H9 (cell line): ENCODE data around the gene ZNF611. TPM values are rescaled to one million over a fixed set of nuclear protein-coding genes. Genes with fewer than 3 reads are reported as not detected.
"Not testable (repeated sequence)": the region's sequence is repeated elsewhere in the genome, so short reads cannot be mapped to it uniquely, and the experiment has no call there.

Experiments
- DNase-seq: peaks from one replicate; pipeline ENCODE4 v3.0.0-alpha.2; 2017
- H2AFZ ChIP-seq: one replicate; pipeline ENCODE4 v1.6.1; 2013; ENCODE audit warnings: mild to moderate bottlenecking, low read length, control low read depth, moderate library complexity
- H2AK5ac ChIP-seq: 2 replicates; pipeline ENCODE4 v1.6.1; 2013; ENCODE audit warnings: low read length, control low read depth, mixed read lengths; ENCODE audit not compliant: insufficient read length
- H2BK120ac ChIP-seq: one replicate; pipeline ENCODE4 v1.6.1; 2013; ENCODE audit warnings: low read depth, mild to moderate bottlenecking, low read length, control low read depth, inconsistent platforms; ENCODE audit not compliant: poor library complexity, severe bottlenecking
- H2BK12ac ChIP-seq: 2 replicates; pipeline ENCODE4 v1.6.1; 2013; ENCODE audit warnings: low read length, control low read depth, mixed read lengths, low read depth; ENCODE audit not compliant: insufficient read length
- H2BK15ac ChIP-seq: 2 replicates; pipeline ENCODE4 v1.6.1; 2013; ENCODE audit warnings: low read depth, low read length, control low read depth
- H2BK20ac ChIP-seq: one replicate; pipeline ENCODE4 v1.6.1; 2013; ENCODE audit warnings: low read depth, mild to moderate bottlenecking, low read length, control low read depth, inconsistent platforms; ENCODE audit not compliant: poor library complexity, severe bottlenecking
- H2BK5ac ChIP-seq: 2 replicates; pipeline ENCODE4 v1.6.1; 2013; ENCODE audit warnings: low read length, control low read depth, mixed read lengths; ENCODE audit not compliant: insufficient read length
- H3K14ac ChIP-seq: 2 replicates; pipeline ENCODE4 v1.6.1; 2013; ENCODE audit warnings: low read length, control low read depth; ENCODE audit not compliant: insufficient read depth
- H3K18ac ChIP-seq: 2 replicates; pipeline ENCODE4 v1.6.1; 2013; ENCODE audit warnings: low read depth, mild to moderate bottlenecking, mixed read lengths, low read length, control low read depth; ENCODE audit not compliant: insufficient read length
- H3K23ac ChIP-seq: 2 replicates; pipeline ENCODE4 v1.6.1; 2013; ENCODE audit warnings: low read length, control low read depth, mixed read lengths, low read depth; ENCODE audit not compliant: insufficient read length
- H3K23me2 ChIP-seq: 2 replicates; pipeline ENCODE4 v1.6.1; 2013; ENCODE audit warnings: low read depth, mild to moderate bottlenecking, mixed read lengths, low read length, control low read depth; ENCODE audit not compliant: insufficient read length, poor library complexity, severe bottlenecking
- H3K27ac ChIP-seq: 2 replicates; pipeline ENCODE4 v1.5.1; 2013; ENCODE audit warnings: low read length, control low read depth, mixed read lengths, low read depth; ENCODE audit not compliant: insufficient read length
- H3K27me3 ChIP-seq: 2 replicates; pipeline ENCODE4 v1.6.1; 2013; ENCODE audit warnings: low read length, control low read depth, inconsistent platforms; ENCODE audit not compliant: insufficient read depth
- H3K4ac ChIP-seq: 2 replicates; pipeline ENCODE4 v1.6.1; 2013; ENCODE audit warnings: low read depth, mild to moderate bottlenecking, control low read depth, inconsistent platforms, low read length, moderate library complexity
- H3K4me1 ChIP-seq: 2 replicates; pipeline ENCODE4 v1.6.1; 2013; ENCODE audit warnings: low read length, control low read depth, inconsistent platforms; ENCODE audit not compliant: insufficient read depth
- H3K4me2 ChIP-seq: 2 replicates; pipeline ENCODE4 v1.6.1; 2013; ENCODE audit warnings: low read length, control low read depth, mixed read lengths; ENCODE audit not compliant: insufficient read length, insufficient read depth
- H3K56ac ChIP-seq: 2 replicates; pipeline ENCODE4 v1.6.1; 2013; ENCODE audit warnings: low read depth, mild to moderate bottlenecking, mixed read lengths, low read length, control low read depth; ENCODE audit not compliant: insufficient read length
- H3K79me1 ChIP-seq: 2 replicates; pipeline ENCODE4 v1.6.1; 2013; ENCODE audit warnings: low read depth, mild to moderate bottlenecking, moderate library complexity, low read length, control low read depth, inconsistent platforms; ENCODE audit not compliant: insufficient read depth, poor library complexity, severe bottlenecking
- H3K79me2 ChIP-seq: 2 replicates; pipeline ENCODE4 v1.6.1; 2013; ENCODE audit warnings: low read length, control low read depth, inconsistent platforms; ENCODE audit not compliant: insufficient read depth
- H3K9ac ChIP-seq: 2 replicates; pipeline ENCODE4 v1.6.1; 2013; ENCODE audit warnings: low read length, control low read depth, mixed read lengths; ENCODE audit not compliant: insufficient read length; ENCODE audit errors: extremely low read depth
- H3K9me3 ChIP-seq: one replicate; pipeline ENCODE4 v1.6.1; 2013; ENCODE audit warnings: low read depth, low read length, inconsistent platforms; ENCODE audit not compliant: control insufficient read depth
- H3T11ph ChIP-seq: one replicate; pipeline ENCODE4 v1.6.1; 2013; ENCODE audit warnings: mild to moderate bottlenecking, low read length, control low read depth, inconsistent platforms
- H4K20me1 ChIP-seq: one replicate; pipeline ENCODE4 v1.6.1; 2013; ENCODE audit not compliant: control insufficient read depth, insufficient read length, insufficient read depth
- H4K5ac ChIP-seq: 2 replicates; pipeline ENCODE4 v1.6.1; 2013; ENCODE audit warnings: low read depth, mild to moderate bottlenecking, mixed read lengths, low read length, control low read depth; ENCODE audit not compliant: insufficient read length
- H4K8ac ChIP-seq: replicated peaks from 2 replicates; pipeline ENCODE4 v1.6.1; 2013; ENCODE audit warnings: low read length, control low read depth, mixed read lengths, low read depth; ENCODE audit not compliant: insufficient read length
- H4K91ac ChIP-seq: 2 replicates; pipeline ENCODE4 v1.6.1; 2013; ENCODE audit warnings: low read depth, mild to moderate bottlenecking, moderate library complexity, mixed read lengths, low read length, control low read depth; ENCODE audit not compliant: insufficient read length
- H3K27ac Mint-ChIP-seq, 3 experiments: 2 replicates in 2 of 3; 3 replicates in 1 of 3; pipeline ENCODE4 v1.8.0; 2020 to 2021; ENCODE audit warnings: mixed read lengths in 3 of 3, mild to moderate bottlenecking in 1 of 3, moderate library complexity in 1 of 3
- H3K27me3 Mint-ChIP-seq: 2 replicates; pipeline ENCODE4 v1.8.0; 2021; ENCODE audit warnings: low read depth, mild to moderate bottlenecking, moderate library complexity, mixed read lengths
- H3K36me3 Mint-ChIP-seq, 3 experiments: 2 replicates in 2 of 3; 3 replicates in 1 of 3; pipeline ENCODE4 v1.8.0; 2020 to 2021; ENCODE audit warnings: low read depth in 3 of 3, mixed read lengths in 3 of 3; ENCODE audit not compliant: insufficient read depth in 1 of 3
- H3K4me1 Mint-ChIP-seq, 2 experiments: 2 replicates each; pipeline ENCODE4 v1.8.0; 2020; ENCODE audit warnings: mixed read lengths in 2 of 2
- H3K4me3 Mint-ChIP-seq, 2 experiments: 2 replicates in 1 of 2; 3 replicates in 1 of 2; pipeline ENCODE4 v1.8.0; 2020 to 2021; ENCODE audit warnings: mild to moderate bottlenecking in 2 of 2, mixed read lengths in 2 of 2, moderate library complexity in 1 of 2
- H3K9me3 Mint-ChIP-seq, 2 experiments: 2 replicates in 1 of 2; 3 replicates in 1 of 2; pipeline ENCODE4 v1.8.0; 2020; ENCODE audit warnings: mild to moderate bottlenecking in 2 of 2, mixed read lengths in 2 of 2, moderate library complexity in 1 of 2
- WGBS: extraction: QIAGEN DNeasy Blood & Tissue Kit; methylation state at CpG from one replicate; pipeline ENCODE4 v1.1.7; 2013; ENCODE audit warnings: missing lambda C conversion rate, low lambda C conversion rate, mixed read lengths; ENCODE audit not compliant: insufficient read length; ENCODE audit errors: extremely low coverage; 5-methylcytosine and 5-hydroxymethylcytosine counted together
- total RNA-seq: library from RNA; stranded (reverse); gene quantifications from 2 replicates; pipeline ENCODE4 v1.2.1, GENCODE V29; 2021
- TF ChIP-seq, protein P1 (sequence below): fragments of 200-600 bp; sonication (generic); conservative IDR thresholded peaks from 3 replicates; pipeline ENCODE4 v1.8.0; 2021; ENCODE audit warnings: antibody characterized with exemption, mild to moderate bottlenecking

Gene ZNF611
- total RNA-seq, 1 experiment from 2014 or later = 25.6 TPM

DNA sequence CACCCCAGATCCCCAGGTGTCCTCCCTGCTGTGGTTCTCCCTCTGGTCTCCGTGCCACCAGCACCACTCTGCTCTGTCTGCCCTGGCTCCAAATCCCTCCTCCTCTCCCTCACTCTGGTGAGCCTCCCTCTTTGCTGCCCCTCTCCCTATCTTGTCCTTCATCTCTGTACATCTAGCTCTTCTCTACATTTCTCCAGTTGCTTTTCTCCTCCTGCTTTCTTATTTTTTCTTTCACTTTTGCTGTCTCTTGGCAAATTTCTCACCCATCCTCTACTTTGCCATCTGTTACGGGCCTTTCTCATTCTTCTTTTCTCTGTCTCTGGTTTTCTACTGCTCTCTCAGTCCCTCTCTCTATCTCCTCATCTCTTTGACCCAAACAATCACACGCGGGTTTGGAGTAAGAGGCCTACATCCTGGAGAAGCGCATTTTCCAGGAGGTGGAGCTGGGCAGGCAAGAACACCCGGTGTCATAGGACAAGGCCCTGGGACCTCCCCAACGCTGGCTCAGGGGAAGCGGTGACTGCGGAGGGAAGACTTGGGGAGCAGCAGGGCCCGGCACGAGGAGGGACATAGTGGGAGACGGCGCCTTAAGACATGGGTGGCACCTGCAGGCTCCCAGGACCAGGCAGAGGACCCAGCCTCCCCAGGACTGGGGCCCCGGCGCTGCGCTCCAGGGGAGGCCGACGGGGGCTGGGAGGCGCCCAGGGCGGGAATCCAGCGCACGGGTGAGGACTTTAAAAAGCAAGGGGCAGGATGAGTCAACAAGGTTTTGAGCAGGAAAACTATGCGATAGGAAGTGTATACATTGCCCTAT, 9.9 kb downstream of the ZNF611 start:
- Histone ChIP-seq H3K23ac (no peak overlapping the region), H2AFZ (no peak overlapping the region), H3K79me1 (no peaks in the 10 kb centered on the region), H2BK20ac (no peak overlapping the region), H4K20me1 (no peaks in the 10 kb centered on the region), H3K9me3 (no peaks in the 10 kb centered on the region), H2AK5ac (no peak overlapping the region), H3K18ac (no peak overlapping the region), H2BK5ac (no peak overlapping the region), H3K4ac (no peak overlapping the region; the same call in 1 of the 2 replicates), H3T11ph (no peak overlapping the region), H4K8ac (no peak overlapping the region), H3K79me2 (no peaks in the 10 kb centered on the region), H3K27ac (no peak overlapping the region), H3K27me3 (no peaks in the 10 kb centered on the region), H3K14ac (no peak overlapping the region), H2BK15ac (no peak overlapping the region), H3K9ac (no peak overlapping the region), H2BK12ac (no peak overlapping the region), H3K23me2 (no peaks in the 10 kb centered on the region), H3K4me1 (no peaks in the 10 kb centered on the region), H4K91ac (no peak overlapping the region), H4K5ac (no peak overlapping the region), H3K4me2 (no peak overlapping the region), H2BK120ac (no peak overlapping the region), H3K56ac (no peak overlapping the region)
- H3K4me3 Mint-ChIP-seq = no peak overlapping the region
- H3K4me1 Mint-ChIP-seq = no peaks in the 10 kb centered on the region; a peak in 1 of 4 replicates
- TF ChIP-seq, protein P1, sequence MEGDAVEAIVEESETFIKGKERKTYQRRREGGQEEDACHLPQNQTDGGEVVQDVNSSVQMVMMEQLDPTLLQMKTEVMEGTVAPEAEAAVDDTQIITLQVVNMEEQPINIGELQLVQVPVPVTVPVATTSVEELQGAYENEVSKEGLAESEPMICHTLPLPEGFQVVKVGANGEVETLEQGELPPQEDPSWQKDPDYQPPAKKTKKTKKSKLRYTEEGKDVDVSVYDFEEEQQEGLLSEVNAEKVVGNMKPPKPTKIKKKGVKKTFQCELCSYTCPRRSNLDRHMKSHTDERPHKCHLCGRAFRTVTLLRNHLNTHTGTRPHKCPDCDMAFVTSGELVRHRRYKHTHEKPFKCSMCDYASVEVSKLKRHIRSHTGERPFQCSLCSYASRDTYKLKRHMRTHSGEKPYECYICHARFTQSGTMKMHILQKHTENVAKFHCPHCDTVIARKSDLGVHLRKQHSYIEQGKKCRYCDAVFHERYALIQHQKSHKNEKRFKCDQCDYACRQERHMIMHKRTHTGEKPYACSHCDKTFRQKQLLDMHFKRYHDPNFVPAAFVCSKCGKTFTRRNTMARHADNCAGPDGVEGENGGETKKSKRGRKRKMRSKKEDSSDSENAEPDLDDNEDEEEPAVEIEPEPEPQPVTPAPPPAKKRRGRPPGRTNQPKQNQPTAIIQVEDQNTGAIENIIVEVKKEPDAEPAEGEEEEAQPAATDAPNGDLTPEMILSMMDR = no peak
- peaks cover 19 to 26% of the 10 kb centered on the region in 2 experiments for H3K9me3 Mint-ChIP-seq
- H3K27ac Mint-ChIP-seq = peak overlapping the region in 1 of 3 experiments; percentile 6; a peak in 2 of 7 replicates
- H3K27me3 Mint-ChIP-seq = peaks cover 5% of the 10 kb centered on the region
- DNase-seq = no peak
- no CpG with 5 or more reads among the region's 23 CpGs for WGBS
- H3K36me3 Mint-ChIP-seq = peaks cover 32 to 64% (median 55%) of the 10 kb centered on the region in 3 experiments

DNA sequence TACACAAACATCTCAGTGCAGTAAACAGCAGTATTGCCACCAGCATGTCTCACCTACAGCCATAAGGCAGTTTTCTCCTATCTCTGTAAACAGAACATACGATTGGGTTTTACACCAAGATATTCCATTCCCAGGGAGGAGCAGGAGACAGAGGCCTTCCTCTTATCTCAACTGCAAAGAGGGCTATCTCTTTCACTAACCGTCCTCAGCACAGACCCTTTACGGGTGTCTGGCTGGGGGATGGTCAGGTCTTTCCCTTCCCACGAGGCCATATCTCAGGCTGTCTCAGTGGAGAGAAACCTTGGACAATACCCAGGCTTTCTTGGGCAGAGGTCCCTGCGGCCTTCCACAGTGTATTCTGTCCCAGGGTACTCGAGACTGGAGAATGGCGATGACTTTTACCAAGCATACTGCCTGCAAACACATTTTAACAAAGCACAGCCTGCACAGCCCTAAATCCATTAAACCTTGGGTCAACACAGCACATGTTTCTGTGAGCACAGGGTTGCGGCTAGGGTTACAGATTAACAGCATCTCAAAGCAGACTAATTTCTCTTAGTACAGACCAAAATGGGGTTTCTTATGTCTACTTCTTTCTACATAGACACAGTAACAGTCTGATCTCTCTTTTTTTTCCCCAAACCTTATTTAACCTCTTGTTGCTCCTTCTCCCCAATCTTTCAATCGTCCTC, 10.8 kb downstream of the ZNF611 start:
- not testable (repeated sequence) for H3K4me2 ChIP-seq

More for the DNA sequence above, 10.8 kb downstream of the ZNF611 start:
- H3K18ac ChIP-seq, H4K20me1 ChIP-seq, H3K23me2 ChIP-seq, H2BK20ac ChIP-seq, H4K8ac ChIP-seq, H3K4me1 Mint-ChIP-seq, H3K23ac ChIP-seq, H3K4me1 ChIP-seq, H3K14ac ChIP-seq, H3K56ac ChIP-seq, H3K4me3 Mint-ChIP-seq, H2BK15ac ChIP-seq, H2AFZ ChIP-seq, H4K91ac ChIP-seq, H2BK120ac ChIP-seq, H3K4ac ChIP-seq, H3K27ac Mint-ChIP-seq, H3K27me3 ChIP-seq, H2BK12ac ChIP-seq, H3K27ac ChIP-seq, H3T11ph ChIP-seq, H2BK5ac ChIP-seq, H3K79me1 ChIP-seq, H3K9ac ChIP-seq, H2AK5ac ChIP-seq, DNase-seq, H3K9me3 ChIP-seq, H4K5ac ChIP-seq, H3K79me2 ChIP-seq: not testable (repeated sequence)
- H3K27me3 Mint-ChIP-seq = peaks cover 14% of the 10 kb centered on the region
- WGBS = 100% methylated on average over 1 of the region's 9 CpGs
- peaks cover 40 to 73% (median 63%) of the 10 kb centered on the region in 3 experiments for H3K36me3 Mint-ChIP-seq
- peaks cover 27 to 35% of the 10 kb centered on the region in 2 experiments for H3K9me3 Mint-ChIP-seq
